Stimulated activated CD8-positive, alpha-beta memory T cell treated with anti-CD3 and anti-CD28 coated beads, Interleukin-4, amount 100 ng/mL, for 24 hours (primary cell): ENCODE data around the gene RAD51AP2.

Experiments used
- DNase-seq: peaks from one replicate; pipeline ENCODE4 v3.0.0-alpha.2; 2020; ENCODE audit warnings: low read depth

RAD51AP2 gene

DNA sequence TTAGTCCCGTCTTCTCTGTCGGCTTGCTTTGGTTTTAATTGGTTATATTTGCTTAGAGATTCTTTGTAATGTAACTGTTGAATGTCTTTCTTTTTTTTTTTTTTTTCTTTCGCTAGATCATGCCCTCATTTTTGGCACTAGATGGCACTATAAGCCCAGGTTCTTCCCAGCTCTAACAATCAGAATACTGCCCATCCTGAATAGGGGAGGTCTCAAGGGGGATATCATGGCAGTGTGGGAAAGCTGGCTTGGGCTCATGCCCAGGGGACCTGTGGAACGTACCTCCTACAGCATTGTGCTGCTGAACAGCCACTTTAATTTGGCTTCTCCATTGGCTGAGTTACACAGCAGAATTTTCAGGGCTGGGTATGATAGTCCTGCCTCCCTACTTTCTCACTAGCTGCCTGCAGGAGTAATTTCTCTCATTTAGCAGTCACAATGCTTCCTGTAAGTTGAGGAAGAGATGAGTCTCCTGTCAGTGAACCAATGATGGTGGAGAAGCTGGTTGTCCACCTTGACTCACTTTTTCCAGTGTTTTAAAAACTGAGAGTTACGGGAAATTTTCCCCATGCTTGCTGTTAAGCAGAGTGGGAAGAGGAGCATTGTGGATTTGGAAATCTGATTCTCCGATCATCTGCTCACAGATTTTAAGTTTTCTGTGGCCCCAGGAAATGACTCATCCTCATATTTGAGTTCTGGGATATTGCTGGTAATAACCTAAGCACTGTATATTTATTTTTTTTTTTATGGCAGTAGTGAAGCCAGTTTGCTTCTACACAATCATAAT, 47.2 kb downstream of the RAD51AP2 start:
- no peak for DNase-seq

DNA sequence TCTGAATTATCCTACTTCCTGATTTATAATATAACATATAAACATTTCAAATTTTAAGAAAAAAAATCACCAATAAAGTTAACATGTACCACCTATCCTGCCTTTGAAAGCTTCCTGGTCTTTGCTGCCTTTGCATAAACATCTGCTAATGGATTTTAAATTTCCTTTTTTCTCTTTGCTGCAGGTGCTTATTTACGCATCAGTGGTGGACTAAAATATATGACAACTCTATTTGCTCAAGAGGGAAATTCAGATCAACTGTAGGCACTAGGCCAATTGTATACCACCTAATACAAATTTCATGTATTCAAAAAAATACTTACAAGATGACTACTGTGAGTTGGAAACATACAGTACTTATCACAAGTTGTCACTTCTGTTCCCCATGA, 57.2 kb downstream of the RAD51AP2 start:
- DNase-seq: no peak
